ENCODE data around the gene LRCH1. TPM values are rescaled to one million over a fixed set of nuclear protein-coding genes. Genes with fewer than 3 reads are reported as not detected.
A peak's percentile ranks its signal among the peaks of the same experiment; 100 is the strongest.

LRCH1 gene
- total and polyA plus RNA-seq, 2 of the 13 experiments (the other 11 are each of a cell fraction or from before 2014, with no cell fraction given): 4.1 to 12.6 TPM

- TF ChIP-seq TBX2 (CRISPR knock-in tag; IDR thresholded peaks at IDR 0.05; ENCODE audit: borderline replicate concordance) (no peak), ZFY (CRISPR knock-in tag; IDR thresholded peaks at IDR 0.05) (peak; percentile 57), ZNF557 (CRISPR knock-in tag; IDR thresholded peaks at IDR 0.05) (no peak), RNF219 (CRISPR knock-in tag; IDR thresholded peaks at IDR 0.05) (no peak), IKZF1 (IDR thresholded peaks at IDR 0.05) (no peak), PAXIP1 (CRISPR knock-in tag; conservative IDR thresholded peaks at IDR 0.05) (peak; percentile 80), RCOR2 (CRISPR knock-in tag; IDR thresholded peaks at IDR 0.05) (0 out of 2 replicates have a peak, but pooled peaks have one; percentile 46), ZNF101 (CRISPR knock-in tag; IDR thresholded peaks at IDR 0.05; ENCODE audit: borderline replicate concordance, low read depth) (no peak), DR1 (CRISPR knock-in tag; IDR thresholded peaks at IDR 0.05) (no peak), XRCC5 (optimal IDR thresholded peaks at IDR 0.05; ENCODE audit: low read length) (no peak), SALL1 (CRISPR knock-in tag; IDR thresholded peaks at IDR 0.05) (peak; percentile 30; the same call in 1 of the 2 replicates), ZNF598 (CRISPR knock-in tag; IDR thresholded peaks at IDR 0.05; ENCODE audit: borderline replicate concordance) (no peak), MIXL1 (CRISPR knock-in tag; IDR thresholded peaks at IDR 0.05) (peak; percentile 93), FOXA3 (CRISPR knock-in tag; IDR thresholded peaks at IDR 0.05) (peak; percentile 95), FOXA1 (IDR thresholded peaks at IDR 0.05) (peak; percentile 53; the same call in 1 of the 2 replicates), FOXA1 (CRISPR knock-in tag; IDR thresholded peaks at IDR 0.05) (peak; percentile 93), KDM5A (IDR thresholded peaks at IDR 0.05; ENCODE audit: borderline replicate concordance, low read length) (0 out of 2 replicates have a peak, but pooled peaks have one; percentile 8), POLR2G (IDR thresholded peaks at IDR 0.05; ENCODE audit: low read depth, low read length) (peak; percentile 58), POLR2A (IDR thresholded peaks at IDR 0.05; ENCODE audit: insufficient read depth in 1 of 2, low read depth in 2 of 2, low read length in 2 of 2) (peak in 1 of 2 experiments; percentile 63; a peak in 1 of 4 replicates), HES4 (CRISPR knock-in tag; IDR thresholded peaks at IDR 0.05; ENCODE audit: borderline replicate concordance) (no peak), GFI1 (CRISPR knock-in tag; IDR thresholded peaks at IDR 0.05; ENCODE audit: borderline replicate concordance) (0 out of 2 replicates have a peak, but pooled peaks have one; percentile 37)
- TF ChIP-seq, protein P1, sequence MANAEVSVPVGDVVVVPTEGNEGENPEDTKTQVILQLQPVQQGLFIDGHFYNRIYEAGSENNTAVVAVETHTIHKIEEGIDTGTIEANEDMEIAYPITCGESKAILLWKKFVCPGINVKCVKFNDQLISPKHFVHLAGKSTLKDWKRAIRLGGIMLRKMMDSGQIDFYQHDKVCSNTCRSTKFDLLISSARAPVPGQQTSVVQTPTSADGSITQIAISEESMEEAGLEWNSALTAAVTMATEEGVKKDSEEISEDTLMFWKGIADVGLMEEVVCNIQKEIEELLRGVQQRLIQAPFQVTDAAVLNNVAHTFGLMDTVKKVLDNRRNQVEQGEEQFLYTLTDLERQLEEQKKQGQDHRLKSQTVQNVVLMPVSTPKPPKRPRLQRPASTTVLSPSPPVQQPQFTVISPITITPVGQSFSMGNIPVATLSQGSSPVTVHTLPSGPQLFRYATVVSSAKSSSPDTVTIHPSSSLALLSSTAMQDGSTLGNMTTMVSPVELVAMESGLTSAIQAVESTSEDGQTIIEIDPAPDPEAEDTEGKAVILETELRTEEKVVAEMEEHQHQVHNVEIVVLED (CRISPR knock-in tag; IDR thresholded peaks at IDR 0.05; ENCODE audit: borderline replicate concordance): no peak
- TF ChIP-seq, protein P2, sequence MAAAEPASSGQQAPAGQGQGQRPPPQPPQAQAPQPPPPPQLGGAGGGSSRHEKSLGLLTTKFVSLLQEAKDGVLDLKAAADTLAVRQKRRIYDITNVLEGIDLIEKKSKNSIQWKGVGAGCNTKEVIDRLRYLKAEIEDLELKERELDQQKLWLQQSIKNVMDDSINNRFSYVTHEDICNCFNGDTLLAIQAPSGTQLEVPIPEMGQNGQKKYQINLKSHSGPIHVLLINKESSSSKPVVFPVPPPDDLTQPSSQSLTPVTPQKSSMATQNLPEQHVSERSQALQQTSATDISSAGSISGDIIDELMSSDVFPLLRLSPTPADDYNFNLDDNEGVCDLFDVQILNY (CRISPR knock-in tag; conservative IDR thresholded peaks at IDR 0.05): no peak
Measured at GRCh38 chr13:46665633-46666482, 112.9 kb downstream of the LRCH1 start (continued).

All from HepG2 (cell line).